ENCODE results near the gene PJA2.

Gene PJA2

DNA sequence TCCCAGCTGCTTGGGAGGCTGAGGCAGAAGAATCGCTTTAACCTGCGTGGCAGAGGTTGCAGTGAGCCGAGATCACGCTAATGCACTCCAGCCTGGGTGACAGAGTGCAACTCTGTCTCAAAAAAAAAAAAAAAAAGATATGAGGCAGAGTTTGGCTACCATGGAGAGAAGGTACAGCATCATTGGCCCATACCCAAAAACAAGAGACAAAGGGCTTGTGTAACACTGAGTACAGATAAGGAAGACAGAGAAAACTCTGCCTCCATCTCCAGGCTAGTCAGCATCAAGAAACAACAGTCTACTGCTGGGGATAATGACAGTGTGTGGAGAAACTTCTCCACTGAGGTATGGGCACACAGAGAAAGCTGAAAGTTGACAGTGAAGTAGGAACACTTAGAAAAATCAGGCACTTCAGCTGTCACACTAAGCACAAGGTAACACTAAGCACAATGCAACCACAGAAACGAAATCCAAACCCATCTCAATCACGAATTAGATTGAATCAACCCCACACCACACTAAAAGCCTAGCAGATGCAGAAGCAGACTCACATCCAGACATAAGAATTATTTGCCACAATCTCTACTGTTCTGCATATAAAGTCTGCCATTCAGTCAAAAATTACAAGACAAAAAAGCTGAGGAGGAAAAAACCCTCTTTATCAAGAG, 10.5 kb downstream of the PJA2 start:
- Histone ChIP-seq H3K27ac (no peak overlapping the region), H3K4me3 (no peak overlapping the region), H3K9ac (ENCODE audit: insufficient read length) (no peak overlapping the region), H3K36me3 (ENCODE audit: insufficient read depth, low read length) (no peaks in the 10 kb centered on the region), H3K9me3 (ENCODE audit: low read depth, low read length) (peaks cover 6% of the 10 kb centered on the region)
- TF ChIP-seq POLR2AphosphoS5 (IDR thresholded peaks at IDR 0.05; ENCODE audit: borderline replicate concordance, low read depth, low read length): no peak
- no peak for TF ChIP-seq FOXP2 (optimal IDR thresholded peaks at IDR 0.05; ENCODE audit: control extremely low read depth, extremely low read length, insufficient read depth)
- DNase-seq (ENCODE audit: low read depth, low spot score): no peak

DNA sequence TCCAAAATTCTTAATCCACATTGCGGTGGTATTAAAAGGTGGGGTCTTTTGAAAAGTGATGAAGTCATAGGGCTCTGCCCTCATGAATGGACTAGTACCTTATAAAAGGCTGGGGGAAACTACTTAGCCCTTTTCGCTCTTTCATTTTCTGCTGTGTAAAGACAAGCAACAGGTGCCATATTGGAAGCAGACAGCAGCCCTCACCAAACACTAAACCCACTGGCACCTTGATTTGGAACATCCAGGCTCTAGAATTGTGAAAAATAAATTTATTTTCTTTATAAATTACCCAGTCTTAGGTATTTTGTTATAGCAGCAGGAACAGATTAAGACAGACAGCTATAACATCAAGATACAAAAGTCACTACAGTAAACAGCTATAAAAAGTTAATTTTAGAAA, 12.8 kb downstream of the PJA2 start:
- no peak for TF ChIP-seq POLR2AphosphoS5 (IDR thresholded peaks at IDR 0.05; ENCODE audit: borderline replicate concordance, low read depth, low read length)
- no peak for TF ChIP-seq EZH2 (IDR thresholded peaks at IDR 0.05)
- no peak for TF ChIP-seq FOXP2 (optimal IDR thresholded peaks at IDR 0.05; ENCODE audit: control extremely low read depth, extremely low read length, insufficient read depth)
- Histone ChIP-seq H3K36me3 (ENCODE audit: insufficient read depth, low read length) (peaks cover 5% of the 10 kb centered on the region), H3K9me3 (ENCODE audit: low read depth, low read length) (no peaks in the 10 kb centered on the region; the same call in 1 of the 2 replicates), H3K4me3 (no peak overlapping the region), H3K27ac (no peak overlapping the region), H3K9ac (ENCODE audit: insufficient read length) (no peak overlapping the region)
- no peak for DNase-seq (ENCODE audit: low read depth, low spot score)

DNA sequence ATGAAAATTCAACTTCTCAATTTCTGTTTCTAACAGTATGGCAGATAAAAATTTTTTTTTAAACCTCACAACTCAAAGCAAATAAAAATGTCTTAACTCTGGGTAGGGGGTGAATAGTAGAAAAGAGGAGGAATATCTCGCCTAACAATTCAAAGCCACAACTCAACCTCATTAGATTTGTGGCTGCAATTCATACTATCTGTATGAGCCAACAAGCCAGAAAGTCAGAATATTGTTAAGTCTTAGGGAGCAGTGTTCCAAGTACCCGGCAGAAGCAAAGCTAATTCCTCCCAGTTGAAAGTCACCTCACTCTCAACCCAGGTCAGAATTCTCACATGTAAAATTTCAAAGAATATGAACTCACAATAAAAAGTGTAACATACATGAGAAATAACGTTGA, 15.0 kb downstream of the PJA2 start:
- Histone ChIP-seq H3K9ac (ENCODE audit: insufficient read length) (no peak overlapping the region), H3K36me3 (ENCODE audit: insufficient read depth, low read length) (peaks cover 8% of the 10 kb centered on the region), H3K4me3 (no peak overlapping the region), H3K27ac (no peak overlapping the region), H3K9me3 (ENCODE audit: low read depth, low read length) (peaks cover 6% of the 10 kb centered on the region; the same call in 1 of the 2 replicates)
- TF ChIP-seq FOXP2 (optimal IDR thresholded peaks at IDR 0.05; ENCODE audit: control extremely low read depth, extremely low read length, insufficient read depth) (no peak), POLR2AphosphoS5 (IDR thresholded peaks at IDR 0.05; ENCODE audit: borderline replicate concordance, low read depth, low read length) (no peak), EZH2 (IDR thresholded peaks at IDR 0.05) (no peak)
- DNase-seq (ENCODE audit: low read depth, low spot score): no peak

DNA sequence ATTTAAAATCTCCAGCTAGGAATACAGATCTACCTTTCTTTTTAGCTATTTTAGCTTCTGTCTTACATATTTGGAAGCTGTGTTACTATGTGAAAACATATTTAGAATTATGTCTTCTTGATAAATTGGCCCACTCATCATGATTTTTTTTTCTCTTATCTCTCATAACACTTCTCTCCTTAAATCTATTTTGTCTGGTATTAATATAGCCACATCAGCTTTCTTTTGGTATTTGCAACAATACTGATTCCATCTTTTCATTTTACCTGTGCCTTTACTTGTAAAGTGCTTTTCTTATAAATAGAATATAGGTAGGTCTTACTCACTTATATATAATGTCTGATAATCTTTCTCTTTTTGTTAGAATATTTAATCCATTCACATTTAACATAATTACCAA, 19.6 kb downstream of the PJA2 start:
- Histone ChIP-seq H3K27ac (no peak overlapping the region), H3K36me3 (ENCODE audit: insufficient read depth, low read length) (peaks cover 8% of the 10 kb centered on the region)

DNA sequence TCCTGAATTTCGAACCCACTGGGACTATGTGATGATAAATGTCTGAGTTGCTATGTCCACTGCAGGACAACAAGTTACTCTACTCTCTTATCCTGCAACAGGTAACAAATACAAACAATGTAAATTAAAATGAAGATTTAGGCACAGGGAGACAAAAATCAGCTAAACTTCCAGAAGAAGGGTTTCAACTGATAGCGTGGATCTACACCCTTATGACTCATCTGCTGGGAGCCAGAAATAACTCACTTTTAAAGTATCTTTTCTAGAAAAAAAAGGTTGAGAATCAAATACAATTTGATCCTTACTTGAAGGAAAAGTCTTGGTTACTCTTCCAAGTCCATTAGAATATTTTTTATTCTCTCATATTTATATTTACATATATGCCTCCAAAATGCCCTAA, 21.4 kb downstream of the PJA2 start:
- Histone ChIP-seq H3K36me3 (ENCODE audit: insufficient read depth, low read length) (peaks cover 4% of the 10 kb centered on the region), H3K4me3 (no peak overlapping the region), H3K9me3 (ENCODE audit: low read depth, low read length) (peaks cover 6% of the 10 kb centered on the region; the same call in 1 of the 2 replicates), H3K9ac (ENCODE audit: insufficient read length) (no peak overlapping the region), H3K27ac (no peak overlapping the region)
- no peak for TF ChIP-seq EZH2 (IDR thresholded peaks at IDR 0.05)
- TF ChIP-seq FOXP2 (optimal IDR thresholded peaks at IDR 0.05; ENCODE audit: control extremely low read depth, extremely low read length, insufficient read depth): no peak
- TF ChIP-seq POLR2AphosphoS5 (IDR thresholded peaks at IDR 0.05; ENCODE audit: borderline replicate concordance, low read depth, low read length): no peak
- no peak for DNase-seq (ENCODE audit: low read depth, low spot score)

More for the DNA sequence above, 19.6 kb downstream of the PJA2 start:
- no peak for TF ChIP-seq FOXP2 (optimal IDR thresholded peaks at IDR 0.05; ENCODE audit: control extremely low read depth, extremely low read length, insufficient read depth)
- no peak for TF ChIP-seq POLR2AphosphoS5 (IDR thresholded peaks at IDR 0.05; ENCODE audit: borderline replicate concordance, low read depth, low read length)
- no peak for TF ChIP-seq EZH2 (IDR thresholded peaks at IDR 0.05)
- DNase-seq (ENCODE audit: low read depth, low spot score): no peak
- no peak overlapping the region for H3K9ac ChIP-seq (ENCODE audit: insufficient read length)
- H3K4me3 ChIP-seq: no peak overlapping the region
- peaks cover 6% of the 10 kb centered on the region; the same call in 1 of the 2 replicates for H3K9me3 ChIP-seq (ENCODE audit: low read depth, low read length)

DNA sequence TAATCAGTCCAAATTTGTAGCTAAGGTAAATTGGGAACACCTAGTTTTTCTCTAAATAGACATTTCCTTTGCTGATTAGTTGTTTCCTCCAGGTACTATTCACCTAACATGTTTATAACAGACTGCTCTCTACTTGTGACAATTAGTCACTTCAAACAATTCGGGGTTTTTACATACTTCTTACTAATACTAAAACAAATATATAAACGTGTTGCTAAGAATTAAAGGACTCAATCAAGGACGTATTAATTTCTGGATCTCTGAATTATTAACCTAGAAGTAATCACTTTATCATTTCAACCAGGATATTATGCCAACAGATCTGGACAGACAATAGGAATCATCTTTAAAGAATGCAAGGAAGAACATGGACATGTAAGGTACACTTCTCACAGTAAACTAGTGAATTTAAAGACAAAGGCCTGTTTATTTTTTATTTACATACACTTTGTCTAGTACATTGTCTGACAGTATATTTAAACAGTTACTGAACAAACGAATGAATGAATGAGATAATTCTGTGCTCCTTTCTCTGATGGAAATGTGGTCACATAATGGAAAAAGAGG, 22.3 kb downstream of the PJA2 start:
- peaks cover 4% of the 10 kb centered on the region for H3K36me3 ChIP-seq (ENCODE audit: insufficient read depth, low read length)
- no peak for DNase-seq (ENCODE audit: low read depth, low spot score)
- no peak overlapping the region for H3K27ac ChIP-seq
- no peak overlapping the region for H3K4me3 ChIP-seq
- no peak for TF ChIP-seq POLR2AphosphoS5 (IDR thresholded peaks at IDR 0.05; ENCODE audit: borderline replicate concordance, low read depth, low read length)
- no peak for TF ChIP-seq FOXP2 (optimal IDR thresholded peaks at IDR 0.05; ENCODE audit: control extremely low read depth, extremely low read length, insufficient read depth)
- no peak for TF ChIP-seq EZH2 (IDR thresholded peaks at IDR 0.05)
- H3K9me3 ChIP-seq (ENCODE audit: low read depth, low read length): peaks cover 6% of the 10 kb centered on the region; the same call in 1 of the 2 replicates
- no peak overlapping the region for H3K9ac ChIP-seq (ENCODE audit: insufficient read length)

DNA sequence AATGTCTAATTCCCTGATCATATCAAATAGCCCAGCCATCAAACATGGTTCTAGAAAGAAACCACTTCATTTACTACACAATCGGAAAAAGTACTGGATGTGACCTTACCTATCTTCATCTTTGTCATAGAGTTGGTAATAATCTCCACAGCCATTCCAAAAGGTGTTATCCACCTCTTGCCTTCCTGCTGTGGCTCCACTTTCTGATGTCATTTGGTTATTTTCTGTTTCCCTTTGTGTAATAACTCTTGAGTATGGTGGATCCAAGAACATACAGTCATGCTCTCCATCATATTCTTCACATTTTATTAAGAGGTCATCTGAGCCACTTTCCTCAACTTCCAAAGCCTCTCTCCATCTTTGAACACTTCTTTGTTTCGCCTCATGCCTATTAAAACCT, 31.7 kb downstream of the PJA2 start:
- H3K9me3 ChIP-seq (ENCODE audit: low read depth, low read length): no peaks in the 10 kb centered on the region
- H3K9ac ChIP-seq (ENCODE audit: insufficient read length): no peak overlapping the region
- no peak for TF ChIP-seq EZH2 (IDR thresholded peaks at IDR 0.05)
- TF ChIP-seq FOXP2 (optimal IDR thresholded peaks at IDR 0.05; ENCODE audit: control extremely low read depth, extremely low read length, insufficient read depth): no peak
- no peak for TF ChIP-seq POLR2AphosphoS5 (IDR thresholded peaks at IDR 0.05; ENCODE audit: borderline replicate concordance, low read depth, low read length)
- DNase-seq (ENCODE audit: low read depth, low spot score): no peak
- H3K4me3 ChIP-seq: no peak overlapping the region
- H3K36me3 ChIP-seq (ENCODE audit: insufficient read depth, low read length): peaks cover 41% of the 10 kb centered on the region
- H3K27ac ChIP-seq: no peak overlapping the region

DNA sequence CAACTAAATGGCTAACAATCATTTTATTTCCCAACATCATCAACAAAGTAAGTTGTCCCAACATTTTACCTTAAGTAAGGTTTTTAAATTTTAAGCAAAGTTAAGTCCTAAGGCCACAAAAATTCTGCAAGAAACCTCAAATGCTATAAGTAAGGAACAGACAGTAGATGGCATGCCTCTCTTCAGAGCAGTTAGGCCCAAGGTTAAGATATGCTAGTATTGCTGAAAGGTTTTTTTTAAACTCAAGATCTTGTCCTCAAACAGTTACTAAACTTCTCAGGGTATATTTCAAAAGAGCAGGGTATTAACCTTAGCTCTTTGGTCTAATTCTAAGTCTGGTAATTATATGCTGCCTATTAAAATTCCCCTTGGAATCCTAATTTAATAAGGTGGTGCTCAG, 35.1 kb downstream of the PJA2 start:
- no peak for TF ChIP-seq EZH2 (IDR thresholded peaks at IDR 0.05)
- TF ChIP-seq FOXP2 (optimal IDR thresholded peaks at IDR 0.05; ENCODE audit: control extremely low read depth, extremely low read length, insufficient read depth): no peak
- no peak for TF ChIP-seq POLR2AphosphoS5 (IDR thresholded peaks at IDR 0.05; ENCODE audit: borderline replicate concordance, low read depth, low read length)
- DNase-seq (ENCODE audit: low read depth, low spot score): no peak
- Histone ChIP-seq H3K27ac (no peak overlapping the region), H3K9ac (ENCODE audit: insufficient read length) (no peak overlapping the region), H3K36me3 (ENCODE audit: insufficient read depth, low read length) (peaks cover 28% of the 10 kb centered on the region), H3K4me3 (no peak overlapping the region), H3K9me3 (ENCODE audit: low read depth, low read length) (no peaks in the 10 kb centered on the region)

All from SK-N-MC (cell line).